Natural killer cell (primary cell): ENCODE results near the gene KRT82. TPM values are rescaled to one million over a fixed set of nuclear protein-coding genes. Genes with fewer than 3 reads are reported as not detected.

ENCODE experiments used
- ATAC-seq, 3 donors: fragments of 150-1000 bp in 2 of 3; fragments of 200-7000 bp in 1 of 3; cut with Tn5 transposase; 1 replicate in 1 of 3; 2 replicates in 2 of 3; pipeline ENCODE4 v1.10.0; 2021; ENCODE audit warnings: mild to moderate bottlenecking in 2 of 3, moderate library complexity in 2 of 3
- DNase-seq, 2 donors: peaks; one replicate each; pipeline versions ENCODE4 v3.0.0 to v3.0.0-alpha.2; 2013 to 2021; ENCODE audit warnings: mixed read lengths in 1 of 2
- H3K27ac ChIP-seq: one replicate; pipeline ENCODE4 v1.5.1; 2013; ENCODE audit warnings: mild to moderate bottlenecking, low read length
- H3K27me3 ChIP-seq: one replicate; pipeline ENCODE4 v1.6.1; 2013; ENCODE audit warnings: low read length; ENCODE audit not compliant: control insufficient read depth, insufficient read depth
- H3K36me3 ChIP-seq: one replicate; pipeline ENCODE4 v1.6.1; 2013; ENCODE audit warnings: low read length; ENCODE audit not compliant: control insufficient read depth, insufficient read depth
- H3K4me1 ChIP-seq: one replicate; pipeline ENCODE4 v1.6.1; 2013; ENCODE audit warnings: low read length; ENCODE audit not compliant: control insufficient read depth, insufficient read depth
- H3K4me3 ChIP-seq: one replicate; pipeline ENCODE4 v1.5.1; 2013; ENCODE audit warnings: low read length
- H3K9me3 ChIP-seq: one replicate; pipeline ENCODE4 v1.6.1; 2013; ENCODE audit warnings: low read length; ENCODE audit not compliant: control insufficient read depth, insufficient read depth
- H3K27ac Mint-ChIP-seq, 2 donors: one replicate each; pipeline ENCODE4 v1.8.0; 2022; ENCODE audit warnings: mild to moderate bottlenecking in 2 of 2, mixed read lengths in 2 of 2, moderate library complexity in 1 of 2
- H3K27me3 Mint-ChIP-seq, 2 donors: one replicate each; pipeline ENCODE4 v1.8.0; 2022; ENCODE audit warnings: low read depth in 2 of 2, mixed read lengths in 2 of 2
- H3K36me3 Mint-ChIP-seq: one replicate; pipeline ENCODE4 v1.8.0; 2022; ENCODE audit warnings: mixed read lengths
- H3K4me1 Mint-ChIP-seq, 2 donors: one replicate each; pipeline ENCODE4 v1.8.0; 2022; ENCODE audit warnings: mixed read lengths in 2 of 2
- H3K4me3 Mint-ChIP-seq: one replicate; pipeline ENCODE4 v1.8.0; 2022; ENCODE audit warnings: mild to moderate bottlenecking, moderate library complexity, mixed read lengths
- H3K9me3 Mint-ChIP-seq, 2 donors: one replicate each; pipeline ENCODE4 v1.8.0; 2022; ENCODE audit warnings: mixed read lengths in 2 of 2
- WGBS: methylation state at CpG from one replicate; pipeline ENCODE4 v1.1.7; 2013; ENCODE audit warnings: missing lambda C conversion rate; ENCODE audit not compliant: insufficient coverage; 5-methylcytosine and 5-hydroxymethylcytosine counted together
- intact Hi-C: fragments of 100-400 bp; cut with micrococcal nuclease; formaldehyde crosslinking; loops from one replicate; pipeline ENCODE4 v1.14.2; 2022
- total RNA-seq, 4 donors: library from RNA; stranded (reverse); fragments of 120-200 nt in 1 of 4; gene quantifications; one replicate each; pipeline versions ENCODE4 v1.2.3 to v1.2.4, GENCODE V29; 2013 to 2022
- TF ChIP-seq, protein P1 (sequence below): fragments of 200-600 bp; IDR thresholded peaks from one replicate; pipeline ENCODE4 v1.8.0; 2022; ENCODE audit warnings: antibody characterized with exemption

Gene KRT82
- total RNA-seq, 3 donors from 2014 or later (not counting 1 experiment from before 2014, with no cell fraction given) = not detected

- Mint-ChIP-seq H3K27ac (no peak overlapping the region), H3K9me3 (no peaks in the 10 kb centered on the region), H3K4me3 (no peak overlapping the region), H3K4me1 (no peaks in the 10 kb centered on the region), H3K27me3 (peaks cover 0 to 10% of the 10 kb centered on the region in 2 donors), H3K36me3 (no peaks in the 10 kb centered on the region)
- intact Hi-C loops = loop anchor here (5.0 kb wide), 1 partner anchor 486 kb away; no protein-coding TSS in a partner anchor
- no peaks in the 10 kb centered on the region for H3K9me3 ChIP-seq
- 78% methylated on average over 11 of the region's 11 CpGs for WGBS
- no peaks in the 10 kb centered on the region for H3K4me1 ChIP-seq
- H3K36me3 ChIP-seq = no peaks in the 10 kb centered on the region
- H3K27me3 ChIP-seq = no peaks in the 10 kb centered on the region
- TF ChIP-seq, protein P1, sequence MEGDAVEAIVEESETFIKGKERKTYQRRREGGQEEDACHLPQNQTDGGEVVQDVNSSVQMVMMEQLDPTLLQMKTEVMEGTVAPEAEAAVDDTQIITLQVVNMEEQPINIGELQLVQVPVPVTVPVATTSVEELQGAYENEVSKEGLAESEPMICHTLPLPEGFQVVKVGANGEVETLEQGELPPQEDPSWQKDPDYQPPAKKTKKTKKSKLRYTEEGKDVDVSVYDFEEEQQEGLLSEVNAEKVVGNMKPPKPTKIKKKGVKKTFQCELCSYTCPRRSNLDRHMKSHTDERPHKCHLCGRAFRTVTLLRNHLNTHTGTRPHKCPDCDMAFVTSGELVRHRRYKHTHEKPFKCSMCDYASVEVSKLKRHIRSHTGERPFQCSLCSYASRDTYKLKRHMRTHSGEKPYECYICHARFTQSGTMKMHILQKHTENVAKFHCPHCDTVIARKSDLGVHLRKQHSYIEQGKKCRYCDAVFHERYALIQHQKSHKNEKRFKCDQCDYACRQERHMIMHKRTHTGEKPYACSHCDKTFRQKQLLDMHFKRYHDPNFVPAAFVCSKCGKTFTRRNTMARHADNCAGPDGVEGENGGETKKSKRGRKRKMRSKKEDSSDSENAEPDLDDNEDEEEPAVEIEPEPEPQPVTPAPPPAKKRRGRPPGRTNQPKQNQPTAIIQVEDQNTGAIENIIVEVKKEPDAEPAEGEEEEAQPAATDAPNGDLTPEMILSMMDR = no peak
- H3K27ac ChIP-seq = no peak overlapping the region
- ATAC-seq = peak in 1 of 3 donors; percentile 30
- H3K4me3 ChIP-seq = no peak overlapping the region
- peak in 1 of 2 donors; percentile 39 for DNase-seq
Measured at GRCh38 chr12:52390739-52391617, 15.2 kb downstream of the KRT82 start.

GRCh38 chr12:52389313-52390207 is 16.6 kb downstream of the KRT82 start:
- intact Hi-C loops = loop anchor here (5.0 kb wide), 1 partner anchor 488 kb away; no protein-coding TSS in a partner anchor
- no peak overlapping the region for H3K27ac Mint-ChIP-seq
- H3K9me3 Mint-ChIP-seq = no peaks in the 10 kb centered on the region
- H3K4me1 Mint-ChIP-seq = no peaks in the 10 kb centered on the region
- Histone ChIP-seq H3K4me3 (no peak overlapping the region), H3K9me3 (no peaks in the 10 kb centered on the region), H3K27ac (no peak overlapping the region), H3K27me3 (no peaks in the 10 kb centered on the region), H3K36me3 (no peaks in the 10 kb centered on the region), H3K4me1 (no peaks in the 10 kb centered on the region)
- WGBS = 58% methylated on average over 9 of the region's 9 CpGs
- H3K4me3 Mint-ChIP-seq = no peak overlapping the region
- no peak for ATAC-seq
- no peak for DNase-seq
- H3K36me3 Mint-ChIP-seq = no peaks in the 10 kb centered on the region
- peaks cover 0 to 10% of the 10 kb centered on the region in 2 donors for H3K27me3 Mint-ChIP-seq
- TF ChIP-seq, protein P1 = no peak

DNA sequence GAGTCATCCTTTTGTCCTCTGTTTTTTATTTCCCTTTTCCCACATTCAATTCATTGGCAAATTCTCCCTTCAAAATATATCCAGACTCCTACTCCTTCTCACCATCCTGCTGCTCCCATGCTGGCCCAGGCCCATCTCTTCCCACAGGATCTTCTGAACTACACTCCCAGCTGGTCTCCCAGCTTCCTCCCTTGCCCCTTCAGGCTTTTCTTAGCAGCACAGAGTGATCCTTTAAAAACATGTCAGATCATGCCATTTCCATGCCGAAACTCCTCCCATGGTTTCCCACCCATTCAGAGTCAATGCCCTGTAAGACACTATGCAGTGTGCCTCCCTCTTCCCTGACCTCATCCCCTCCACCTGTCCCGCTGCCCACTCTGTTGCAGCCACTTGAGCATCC is 18.3 kb downstream of the KRT82 start:
- Mint-ChIP-seq H3K9me3 (no peaks in the 10 kb centered on the region), H3K36me3 (no peaks in the 10 kb centered on the region), H3K27ac (no peak overlapping the region), H3K4me1 (peaks cover 5% of the 10 kb centered on the region in 2 donors), H3K27me3 (peaks cover 0 to 7% of the 10 kb centered on the region in 2 donors), H3K4me3 (no peak overlapping the region)
- DNase-seq (no peak), ATAC-seq (no peak)
- TF ChIP-seq, protein P1 = no peak
- peaks cover 6% of the 10 kb centered on the region for H3K4me1 ChIP-seq
- H3K9me3 ChIP-seq = no peaks in the 10 kb centered on the region
- H3K27ac ChIP-seq = no peak overlapping the region
- no peaks in the 10 kb centered on the region for H3K36me3 ChIP-seq
- H3K27me3 ChIP-seq = no peaks in the 10 kb centered on the region
- H3K4me3 ChIP-seq = no peak overlapping the region
- 81% methylated on average over 2 of the region's 2 CpGs for WGBS
- intact Hi-C loops = no loop called here
